Ovary (tissue), 3 donors: ENCODE measurements around the gene FOLR2.

Experiments
- EP300 ChIP-seq: sonication (generic); formaldehyde crosslinking; IDR thresholded peaks from one replicate; pipeline ENCODE4 v1.6.1; 2017; ENCODE audit warnings: antibody characterized with exemption
- TF ChIP-seq, protein P1 (sequence below), 3 donors: fragments of 450-650 bp in 2 of 3; fragments of 200-600 bp in 1 of 3; IDR thresholded peaks; one replicate each; pipeline versions ENCODE4 v1.5.1 to v1.8.0; 2016 to 2022; ENCODE audit warnings: antibody characterized with exemption in 3 of 3, mild to moderate bottlenecking in 1 of 3
- donor health status: DM: no; HTN: no; CAD: no.

DNA sequence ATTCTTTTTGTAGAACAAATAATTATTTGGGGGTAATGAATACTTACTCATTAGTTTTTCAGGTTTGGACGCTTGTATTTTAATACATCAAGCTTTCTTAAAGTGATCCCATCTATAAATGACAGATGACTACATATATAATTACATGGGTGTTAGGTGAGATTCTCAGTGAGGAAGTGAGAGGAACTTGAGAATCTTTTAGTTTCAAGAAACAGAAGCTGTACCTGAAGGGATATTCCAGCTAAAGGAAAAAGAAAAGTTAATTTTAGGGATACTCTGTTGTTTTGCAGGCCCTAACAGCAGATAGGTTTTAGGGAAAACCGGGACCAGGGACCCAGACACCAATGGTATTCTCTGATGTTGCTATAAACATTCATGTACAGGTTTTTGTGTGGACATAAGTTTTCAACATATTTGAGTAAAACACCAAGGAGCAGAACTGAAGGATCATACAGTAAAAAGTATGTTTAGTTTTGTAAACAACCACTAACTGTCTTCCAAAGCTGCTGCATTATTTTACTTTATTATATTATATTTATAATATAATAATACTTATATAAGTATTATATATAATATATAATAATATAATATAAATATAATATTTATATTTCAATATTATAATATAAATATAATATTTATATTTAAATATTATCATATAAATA, 51.5 kb downstream of the FOLR2 start:
- TF ChIP-seq, protein P1, sequence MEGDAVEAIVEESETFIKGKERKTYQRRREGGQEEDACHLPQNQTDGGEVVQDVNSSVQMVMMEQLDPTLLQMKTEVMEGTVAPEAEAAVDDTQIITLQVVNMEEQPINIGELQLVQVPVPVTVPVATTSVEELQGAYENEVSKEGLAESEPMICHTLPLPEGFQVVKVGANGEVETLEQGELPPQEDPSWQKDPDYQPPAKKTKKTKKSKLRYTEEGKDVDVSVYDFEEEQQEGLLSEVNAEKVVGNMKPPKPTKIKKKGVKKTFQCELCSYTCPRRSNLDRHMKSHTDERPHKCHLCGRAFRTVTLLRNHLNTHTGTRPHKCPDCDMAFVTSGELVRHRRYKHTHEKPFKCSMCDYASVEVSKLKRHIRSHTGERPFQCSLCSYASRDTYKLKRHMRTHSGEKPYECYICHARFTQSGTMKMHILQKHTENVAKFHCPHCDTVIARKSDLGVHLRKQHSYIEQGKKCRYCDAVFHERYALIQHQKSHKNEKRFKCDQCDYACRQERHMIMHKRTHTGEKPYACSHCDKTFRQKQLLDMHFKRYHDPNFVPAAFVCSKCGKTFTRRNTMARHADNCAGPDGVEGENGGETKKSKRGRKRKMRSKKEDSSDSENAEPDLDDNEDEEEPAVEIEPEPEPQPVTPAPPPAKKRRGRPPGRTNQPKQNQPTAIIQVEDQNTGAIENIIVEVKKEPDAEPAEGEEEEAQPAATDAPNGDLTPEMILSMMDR (IDR thresholded peaks at IDR 0.05): no peak
- no peak for TF ChIP-seq EP300
